ENCODE results near the gene PHGDH. TPM values are rescaled to one million over a fixed set of nuclear protein-coding genes. Genes with fewer than 3 reads are reported as not detected.
"Not testable (repeated sequence)": the region's sequence is repeated elsewhere in the genome, so short reads cannot be mapped to it uniquely, and the experiment has no call there.

Gene PHGDH
- total RNA-seq, 1 donor from 2014 or later, result 1.4 TPM

DNA sequence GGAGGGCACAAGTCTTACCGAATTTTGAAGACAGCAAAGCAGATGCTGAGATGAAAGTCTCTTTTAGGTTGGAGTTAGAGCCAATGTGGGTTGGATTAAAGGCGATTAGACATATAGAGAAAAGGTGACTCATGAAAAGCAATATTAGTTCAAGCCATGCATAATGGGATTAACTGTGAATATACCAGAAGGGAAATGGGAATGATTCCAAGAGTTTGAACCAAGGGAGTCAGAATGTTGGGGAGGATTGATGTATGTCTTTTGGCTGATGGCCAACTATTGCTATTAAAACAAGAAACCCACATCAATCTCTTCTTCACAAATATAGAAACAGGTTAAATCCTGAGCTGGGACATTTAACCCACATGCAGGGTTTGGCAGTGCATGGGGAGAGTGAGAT is 55.8 kb downstream of the PHGDH start:
- no peak for DNase-seq

DNA sequence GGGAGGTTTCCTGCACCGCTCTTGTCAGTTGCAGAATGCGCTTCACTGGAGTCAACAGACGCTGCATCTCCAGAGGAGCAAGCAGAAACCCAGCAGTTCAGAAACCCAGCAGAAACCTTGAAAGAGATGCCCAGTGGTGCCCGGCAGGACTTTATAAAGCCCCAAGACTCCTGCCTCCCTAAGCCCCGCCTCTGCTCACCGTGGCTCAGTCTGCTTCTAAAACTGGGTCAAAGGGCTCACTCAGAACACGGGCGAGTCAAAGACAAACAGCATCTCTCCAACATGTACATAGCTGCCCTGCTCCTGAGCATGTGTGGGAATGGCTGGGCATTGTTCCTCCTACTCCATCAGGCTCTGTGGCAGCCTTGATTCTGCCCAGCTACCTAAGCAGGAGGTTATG is 57.0 kb downstream of the PHGDH start, which contains the start of gene HMGCS2:
Gene HMGCS2 (minus strand): TSS at position 128 of the 400 bp plus-strand sequence. CDS start 61 bp downstream, at position 67.
- no peak for DNase-seq

GRCh38 chr1:119771016-119771415 is 59.3 kb downstream of the PHGDH start:
- DNase-seq, result peak; percentile 5

- no peak for DNase-seq
Measured at GRCh38 chr1:119771770-119772169, 60.0 kb downstream of the PHGDH start.

GRCh38 chr1:119772298-119772697 is 60.6 kb downstream of the PHGDH start:
- DNase-seq, result no peak

GRCh38 chr1:119773711-119774241 is 62.0 kb downstream of the PHGDH start:
- DNase-seq, result no peak

- no peak for DNase-seq
Measured at GRCh38 chr1:119774746-119775490, 63.2 kb downstream of the PHGDH start.

DNA sequence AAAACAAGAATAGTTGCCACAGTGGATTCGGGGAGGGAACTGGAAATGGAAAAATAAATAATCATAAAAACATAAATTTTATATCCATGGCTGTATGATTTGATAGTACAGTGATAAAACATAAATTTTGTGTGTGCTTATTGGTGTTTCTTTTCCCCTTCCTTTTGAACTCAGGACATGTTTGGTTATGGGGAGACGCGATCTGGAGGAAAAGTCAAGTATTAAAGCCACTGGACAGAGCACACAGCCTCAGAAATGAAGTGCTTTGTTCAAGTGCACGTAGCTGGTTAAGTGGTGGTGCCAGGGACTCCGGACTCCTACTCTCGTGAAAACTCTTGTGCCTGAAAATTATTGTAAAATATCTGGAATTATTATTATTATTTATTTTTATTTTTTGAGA is 66.6 kb downstream of the PHGDH start:
- no peak for DNase-seq

DNA sequence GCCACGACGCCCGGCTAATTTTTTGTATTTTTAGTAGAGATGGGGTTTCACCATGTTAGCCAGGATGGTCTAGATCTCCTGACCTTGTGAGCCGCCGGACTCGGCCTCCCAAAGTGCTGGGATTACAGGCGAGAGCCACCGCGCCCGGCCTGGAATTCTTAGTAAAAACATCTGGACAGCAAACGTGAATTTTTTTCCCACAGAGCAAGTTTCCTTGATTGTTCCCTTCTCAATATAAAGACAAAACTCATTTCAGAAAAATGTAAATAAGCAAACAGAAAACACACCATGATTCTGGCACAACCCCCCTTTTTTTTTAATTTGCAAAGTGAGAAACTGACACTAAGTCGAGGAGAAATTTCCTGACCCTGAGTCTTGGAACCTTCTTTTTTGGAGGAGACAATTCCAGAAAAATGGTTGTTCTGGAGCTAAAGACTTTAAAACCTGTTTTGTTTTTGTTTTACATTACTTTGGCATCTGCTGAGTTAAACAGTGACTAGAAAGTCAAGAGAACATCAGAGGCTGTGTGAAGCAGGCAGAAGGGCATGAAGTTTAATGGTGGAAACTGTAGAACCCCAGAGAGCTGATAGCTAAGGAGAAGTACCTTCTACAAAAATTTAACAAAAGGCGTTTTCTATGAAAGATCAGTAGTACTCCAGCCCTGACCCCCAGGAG is 67.3 kb downstream of the PHGDH start:
- DNase-seq, result no peak

DNA sequence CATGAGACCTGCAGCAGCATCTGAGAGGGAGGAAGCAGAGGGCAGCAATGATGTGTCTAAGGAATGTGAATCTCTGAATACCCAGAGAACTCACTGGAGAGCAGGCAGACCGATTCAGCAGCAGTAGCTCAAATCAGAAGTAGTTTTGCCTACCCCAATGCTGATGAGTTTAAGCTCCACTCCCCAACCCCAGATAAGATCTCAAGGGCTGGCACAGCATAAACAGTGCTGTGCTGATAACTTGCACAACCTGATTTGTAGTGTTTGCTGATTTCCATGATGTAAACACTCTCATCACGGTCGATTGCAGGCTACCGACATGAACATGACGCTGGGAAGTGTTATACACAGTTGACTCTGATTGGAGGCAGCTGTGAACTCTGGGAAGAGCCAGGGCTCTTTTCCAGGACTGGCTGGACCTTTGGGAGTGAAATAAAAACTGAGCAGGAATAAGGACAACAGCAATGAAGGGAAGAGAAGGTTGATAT is 68.2 kb downstream of the PHGDH start:
- DNase-seq, result no peak

DNA sequence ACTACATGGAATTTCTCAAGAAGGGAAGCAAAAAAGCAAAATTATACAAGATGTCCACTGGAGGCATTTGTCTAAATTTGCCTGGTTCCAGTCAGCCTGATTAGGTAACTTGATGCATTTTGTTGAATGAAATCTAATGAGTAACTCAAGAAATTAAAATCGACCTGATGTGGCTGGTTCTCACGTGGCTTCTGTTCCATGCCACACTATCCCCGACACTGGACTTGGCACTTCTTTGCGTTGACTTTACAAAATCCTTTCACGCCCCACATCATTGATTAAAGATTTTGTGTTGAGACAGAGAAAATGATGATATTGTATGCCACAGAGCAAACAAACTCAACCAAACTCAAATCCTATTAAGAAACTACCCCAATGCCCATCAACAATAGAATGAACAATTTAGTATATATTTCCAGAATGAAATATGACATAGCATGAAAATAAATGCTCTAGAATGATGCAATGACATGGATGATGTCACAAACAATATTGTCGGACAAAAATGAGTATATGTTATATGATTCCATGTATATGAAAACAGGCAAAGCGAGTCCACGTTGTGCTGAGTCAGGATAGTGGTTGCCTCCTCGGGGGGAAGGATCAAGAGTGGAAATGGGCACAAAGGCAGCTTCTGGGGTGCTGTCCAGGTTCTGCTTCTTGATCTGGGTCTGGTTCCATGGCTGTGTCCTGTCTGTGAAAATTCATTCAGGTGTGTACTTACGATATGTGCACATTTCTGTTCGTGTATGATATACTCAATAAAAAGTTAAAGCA is 69.9 kb downstream of the PHGDH start:
- no peak for DNase-seq

GRCh38 chr1:119782631-119783325 is 71.0 kb downstream of the PHGDH start:
- DNase-seq, result no peak

DNA sequence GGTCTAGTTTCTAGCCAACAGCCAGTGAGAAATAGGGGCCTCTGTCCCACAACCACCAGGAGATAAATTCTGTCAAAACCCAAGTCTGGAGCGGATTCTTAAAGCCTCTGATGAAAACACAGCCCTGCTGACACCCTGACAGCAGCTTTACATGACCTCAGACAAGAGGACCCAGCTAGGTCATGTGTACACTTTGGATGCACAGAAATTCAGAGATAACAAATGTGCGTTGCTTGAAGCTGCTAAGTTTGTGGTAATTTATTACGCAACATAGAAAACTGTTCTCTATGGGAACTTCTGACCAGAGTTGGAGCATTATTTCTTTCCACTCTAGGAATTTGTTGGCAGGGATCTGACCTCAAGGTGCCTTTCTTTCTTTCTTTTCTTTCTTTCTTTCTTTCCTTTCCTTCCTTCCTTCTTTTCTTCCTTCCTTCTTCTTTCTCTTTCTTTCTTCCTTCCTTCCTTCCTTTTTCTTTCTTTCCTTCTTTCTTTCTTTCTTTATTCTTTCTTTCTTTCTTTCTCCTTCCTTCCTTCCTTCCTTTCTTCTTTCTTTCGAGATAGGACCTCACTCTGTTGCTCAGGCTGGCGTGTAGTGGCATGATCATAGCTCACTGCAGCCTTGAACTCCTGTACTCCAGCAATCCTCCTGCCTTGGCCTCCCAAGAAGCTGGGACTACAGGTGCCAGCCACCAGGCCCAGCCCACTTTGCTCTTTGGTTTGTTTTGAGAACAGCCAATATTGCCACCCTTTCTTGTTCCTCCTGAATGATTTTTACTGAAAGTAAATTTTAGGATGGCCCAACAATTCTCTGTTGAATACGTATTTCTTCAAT is 71.8 kb downstream of the PHGDH start:
- no peak for DNase-seq

GRCh38 chr1:119784191-119784781 is 72.6 kb downstream of the PHGDH start:
- DNase-seq, result no peak

- not testable (repeated sequence) for DNase-seq
Measured at GRCh38 chr1:119786046-119786445, 74.3 kb downstream of the PHGDH start.

DNA sequence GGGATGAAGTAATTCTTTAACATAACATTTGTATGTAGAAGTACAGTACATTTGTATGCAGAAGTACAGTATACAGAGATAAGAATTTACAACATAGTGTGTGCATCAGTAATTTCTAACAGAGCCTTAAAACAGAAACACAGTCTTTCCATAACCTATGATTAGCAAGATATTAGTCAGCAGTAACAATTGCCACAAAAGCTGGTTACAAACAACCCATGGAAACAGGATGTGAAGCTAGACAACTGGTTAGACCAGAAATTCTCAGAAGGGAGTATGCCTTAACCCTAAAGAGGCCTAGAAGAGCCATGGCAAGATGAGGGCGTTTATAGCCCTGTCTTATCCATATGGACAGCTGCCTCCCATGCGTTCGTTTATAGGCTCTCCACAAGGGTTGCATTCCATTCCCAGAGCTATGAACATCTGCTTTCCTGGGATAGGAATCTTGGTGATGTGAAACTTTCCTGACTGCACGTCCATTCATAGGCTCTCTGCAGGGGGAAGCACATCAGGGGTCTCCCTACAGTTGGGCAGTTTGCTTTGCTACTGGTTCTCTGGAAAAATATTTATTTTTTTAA is 74.8 kb downstream of the PHGDH start:
- not testable (repeated sequence) for DNase-seq

GRCh38 chr1:119787776-119788175 is 76.0 kb downstream of the PHGDH start:
- DNase-seq, result no peak

- DNase-seq, result no peak
Measured at GRCh38 chr1:119790451-119791198, 78.9 kb downstream of the PHGDH start.

DNA sequence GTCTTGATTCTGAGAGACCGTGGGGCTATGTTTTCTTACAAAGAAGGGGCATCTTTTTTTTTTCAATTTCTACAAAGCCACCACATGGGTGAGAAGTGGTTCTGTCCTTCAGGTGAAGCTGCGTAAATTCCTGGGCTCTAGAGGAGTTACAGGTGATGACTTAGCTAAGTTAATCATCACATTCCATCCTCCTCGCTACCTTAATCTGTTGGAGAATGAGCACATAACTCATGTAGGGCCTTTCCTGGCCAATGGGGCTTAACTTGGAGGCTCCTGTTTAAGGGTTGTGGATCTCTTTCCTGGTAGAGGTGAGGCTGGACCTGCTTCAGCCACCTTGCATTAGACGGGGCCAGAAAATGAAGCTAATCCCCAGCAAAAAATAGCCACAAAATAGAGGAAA is 79.6 kb downstream of the PHGDH start:
- no peak for DNase-seq
